GM18526 (cell line): Measurements from ENCODE around the gene CLTB.

Experiments
- POLR2A ChIP-seq: IDR thresholded peaks from 3 replicates; pipeline ENCODE4 v1.6.1; 2011; ENCODE audit not compliant: insufficient read length; ENCODE audit errors: extremely low read depth

The CLTB gene

DNA sequence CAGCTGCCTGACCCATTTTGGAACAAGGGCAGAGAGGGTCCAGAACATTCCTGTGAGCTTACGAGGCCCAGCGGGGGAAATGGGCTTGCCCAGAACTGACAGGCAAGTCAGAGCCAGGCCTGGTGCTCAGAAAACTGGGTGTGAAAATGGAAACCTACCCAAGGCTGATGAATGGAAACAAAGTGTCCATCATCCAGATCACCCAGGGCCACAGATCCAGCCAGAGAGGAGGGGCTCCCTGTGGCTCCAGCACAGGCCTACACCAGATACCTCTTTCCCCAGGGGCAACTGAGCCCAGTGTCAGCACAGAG is 3.1 kb downstream of the CLTB start:
- TF ChIP-seq POLR2A = no peak

GRCh38 chr5:176412517-176413254 is 3.7 kb downstream of the CLTB start:
- TF ChIP-seq POLR2A = no peak

- no peak for TF ChIP-seq POLR2A
Observed at GRCh38 chr5:176410486-176411180, 5.7 kb downstream of the CLTB start.

GRCh38 chr5:176409765-176410164 is 6.6 kb downstream of the CLTB start:
- TF ChIP-seq POLR2A = no peak

DNA sequence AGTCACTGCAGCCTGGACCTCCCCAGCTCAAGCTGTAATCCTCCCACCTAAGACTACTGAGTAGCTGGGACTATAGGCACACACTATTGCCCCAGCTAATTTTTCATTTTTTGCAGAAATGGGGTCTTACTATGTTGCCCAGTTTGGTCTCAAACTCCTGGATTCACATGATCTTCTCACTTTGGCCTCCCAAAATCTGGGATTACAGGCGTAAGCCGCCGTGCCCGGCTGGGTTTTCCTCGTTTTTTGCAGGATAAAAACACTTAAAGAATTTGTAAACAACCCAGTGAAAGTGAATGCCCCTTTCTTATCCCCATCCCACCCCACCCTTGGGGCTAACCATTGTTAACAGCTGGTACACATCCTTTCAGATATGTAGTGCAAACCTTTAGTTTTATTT is 7.7 kb downstream of the CLTB start:
- no peak for TF ChIP-seq POLR2A

DNA sequence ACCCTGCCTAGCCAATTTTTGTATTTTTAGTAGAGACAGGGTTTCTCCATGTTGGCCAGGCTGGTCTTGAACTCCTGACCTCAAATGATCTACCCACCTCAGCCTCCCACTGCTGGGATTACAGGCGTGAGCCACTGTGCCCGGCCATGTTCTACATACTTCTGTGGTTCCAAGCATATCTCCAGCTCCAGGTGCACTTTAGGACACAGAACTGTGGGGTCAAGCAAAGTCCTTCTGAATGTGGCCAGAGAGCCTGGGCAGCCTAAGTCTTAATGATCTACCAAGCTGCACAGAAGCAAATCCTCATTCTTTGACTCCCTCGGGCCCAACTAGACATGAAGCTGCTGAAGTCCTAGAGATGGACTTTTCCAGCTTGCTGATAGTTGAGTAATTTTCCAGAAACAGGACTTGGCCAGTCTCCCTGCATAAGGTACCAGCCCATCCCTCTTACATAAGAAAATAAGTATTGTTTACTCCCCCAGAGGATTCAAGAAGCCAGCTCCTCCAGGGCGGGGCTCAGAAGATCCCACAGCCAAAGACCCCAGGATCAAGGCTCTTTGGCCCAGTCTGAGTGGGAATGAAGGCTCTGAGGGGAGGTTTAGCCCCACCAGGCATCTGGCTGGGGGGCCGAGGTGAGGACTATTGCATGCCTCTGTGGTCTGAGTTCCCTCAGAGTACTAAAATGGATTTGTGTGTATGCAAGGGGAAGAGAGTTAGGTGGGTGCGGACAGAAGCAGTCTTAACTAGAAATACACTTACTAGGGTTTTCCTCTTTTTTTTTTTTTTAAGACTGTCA is 8.7 kb downstream of the CLTB start:
- no peak for TF ChIP-seq POLR2A

- no peak for TF ChIP-seq POLR2A
Observed at GRCh38 chr5:176406436-176407052, 9.8 kb downstream of the CLTB start.

GRCh38 chr5:176405656-176406435 is 10.5 kb downstream of the CLTB start:
- TF ChIP-seq POLR2A = no peak

GRCh38 chr5:176401281-176402205 is 14.8 kb downstream of the CLTB start:
- no peak for TF ChIP-seq POLR2A

GRCh38 chr5:176400382-176401156 is 15.8 kb downstream of the CLTB start:
- no peak for TF ChIP-seq POLR2A

DNA sequence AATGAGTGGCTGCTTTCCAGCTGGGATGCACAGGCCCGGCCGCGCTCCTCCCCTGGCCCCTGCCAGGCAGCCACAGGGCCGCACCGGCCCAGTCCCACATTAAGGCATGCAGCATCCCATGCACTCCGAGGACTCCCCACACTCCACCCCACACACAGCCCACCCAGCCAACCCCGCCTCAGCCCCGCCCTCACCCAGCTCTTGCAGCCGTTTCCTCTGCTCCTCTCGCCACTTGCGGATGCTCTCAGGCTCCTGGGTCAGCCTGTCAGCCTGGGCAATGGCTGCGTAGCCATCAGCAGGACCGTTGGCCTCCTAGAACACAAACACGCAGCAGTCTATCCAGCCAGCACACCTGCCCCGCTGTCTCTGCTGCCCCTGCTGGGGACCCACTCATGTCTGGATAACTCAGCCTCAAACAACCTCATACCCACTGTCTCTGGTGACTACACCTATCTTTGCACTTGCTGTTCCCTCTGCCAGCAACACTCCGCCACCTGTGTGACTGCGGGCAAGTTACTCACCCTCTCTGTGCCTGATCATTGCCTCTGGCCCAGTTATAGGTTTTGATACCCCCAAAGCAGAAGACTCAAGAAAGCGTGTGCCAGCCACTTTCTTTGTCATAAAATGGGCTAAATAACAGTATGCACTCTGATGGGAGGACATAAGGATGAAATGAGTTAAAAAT is 18.5 kb downstream of the CLTB start:
- TF ChIP-seq POLR2A = no peak

GRCh38 chr5:176396330-176396729 is 20.0 kb downstream of the CLTB start:
- no peak for TF ChIP-seq POLR2A

- TF ChIP-seq POLR2A = no peak
Observed at GRCh38 chr5:176394881-176395675, 21.3 kb downstream of the CLTB start.
